H1 (cell line): ENCODE results near the gene LRTM2. TPM values are rescaled to one million over a fixed set of nuclear protein-coding genes. Genes with fewer than 3 reads are reported as not detected.

Experiments
- CTCF ChIA-PET: fragments of 300-600 bp; sonication (Branson Sonifier 250); formaldehyde crosslinking; loops from one replicate; lab custom pipeline; 2021; ENCODE audit not compliant: partially characterized antibody; lab: Charles Lee
- POLR2A ChIA-PET: fragments of 300-600 bp; sonication (Branson Sonifier 250); formaldehyde crosslinking; loops from one replicate; lab custom pipeline; 2021; ENCODE audit warnings: inconsistent platforms; ENCODE audit not compliant: partially characterized antibody; lab: Charles Lee
- DNase-seq, 2 experiments: peaks; one replicate each; pipeline versions ENCODE4 v3.0.0 to v3.0.0-alpha.2; 2010 to 2022; ENCODE audit warnings: low spot score in 2 of 2, low read depth in 1 of 2, mixed read lengths in 1 of 2
- FAIRE-seq: peaks from 2 replicates; lab custom pipeline; 2011; peaks lifted over from hg19 to GRCh38; lab: Jason Lieb, UNC
- H2AFZ ChIP-seq: 2 replicates; pipeline ENCODE4 v1.8.1; 2012; ENCODE audit warnings: low read length, inconsistent platforms
- H2AK5ac ChIP-seq: 2 replicates; pipeline ENCODE4 v1.6.1; 2013; ENCODE audit warnings: low read depth, low read length
- H2BK120ac ChIP-seq: replicated peaks from 2 replicates; pipeline ENCODE3; 2013; ENCODE audit warnings: low read depth, low read length, inconsistent platforms
- H2BK12ac ChIP-seq: 2 replicates; pipeline ENCODE4 v1.6.1; 2013; ENCODE audit warnings: low read depth, low read length
- H2BK15ac ChIP-seq: 2 replicates; pipeline ENCODE4 v1.6.1; 2013; ENCODE audit warnings: low read length
- H2BK20ac ChIP-seq: 2 replicates; pipeline ENCODE4 v1.6.1; 2013; ENCODE audit warnings: low read length
- H2BK5ac ChIP-seq: 2 replicates; pipeline ENCODE4 v1.6.1; 2013; ENCODE audit warnings: low read depth, low read length
- H3K14ac ChIP-seq: 2 replicates; pipeline ENCODE4 v1.6.1; 2013; ENCODE audit warnings: inconsistent platforms; ENCODE audit not compliant: insufficient read length
- H3K18ac ChIP-seq: 2 replicates; pipeline ENCODE4 v1.6.1; 2013; ENCODE audit warnings: low read length; ENCODE audit errors: extremely low read depth
- H3K23ac ChIP-seq: 2 replicates; pipeline ENCODE4 v1.6.1; 2013; ENCODE audit warnings: inconsistent platforms; ENCODE audit not compliant: insufficient read length
- H3K23me2 ChIP-seq: 2 replicates; pipeline ENCODE4 v1.6.1; 2013; ENCODE audit warnings: low read depth, low read length
- H3K27ac ChIP-seq: 2 replicates; pipeline ENCODE4 v1.6.1; 2011; ENCODE audit warnings: low read depth, low read length, inconsistent platforms
- H3K27me3 ChIP-seq, 4 experiments: replicated peaks in 1 of 4; 1 replicate in 1 of 4; 2 replicates in 3 of 4; pipeline versions ENCODE4 v1.6.1 to v1.8.1; 2011 to 2013; ENCODE audit warnings: low read length in 3 of 4, mild to moderate bottlenecking in 3 of 4, inconsistent platforms in 2 of 4, mixed read lengths in 2 of 4, moderate library complexity in 1 of 4; ENCODE audit not compliant: control insufficient read depth in 3 of 4, insufficient read depth in 3 of 4; ENCODE audit errors: extremely low read depth in 1 of 4
- H3K36me3 ChIP-seq, 4 experiments: 2 replicates each; pipeline versions ENCODE4 v1.6.1 to v1.8.1; 2011 to 2013; ENCODE audit warnings: mild to moderate bottlenecking in 4 of 4, low read length in 3 of 4, moderate library complexity in 2 of 4, control low read depth in 1 of 4, inconsistent platforms in 1 of 4; ENCODE audit not compliant: insufficient read depth in 4 of 4, control insufficient read depth in 2 of 4
- H3K4ac ChIP-seq: replicated peaks from 2 replicates; pipeline ENCODE3; 2013; ENCODE audit warnings: low read length, low read depth, mixed read lengths, inconsistent platforms; ENCODE audit not compliant: insufficient read length
- H3K4me1 ChIP-seq, 4 experiments: replicated peaks in 1 of 4; 1 replicate in 1 of 4; 2 replicates in 3 of 4; pipeline versions ENCODE4 v1.6.1 to v1.8.1; 2011 to 2013; ENCODE audit warnings: low read length in 3 of 4, inconsistent platforms in 2 of 4, mixed read lengths in 1 of 4; ENCODE audit not compliant: insufficient read depth in 4 of 4, control insufficient read depth in 3 of 4
- H3K4me2 ChIP-seq, 2 experiments: 2 replicates each; pipeline versions ENCODE4 v1.6.1 to v1.8.1; 2011 to 2013; ENCODE audit warnings: low read depth in 2 of 2, low read length in 2 of 2, control low read depth in 1 of 2, inconsistent platforms in 1 of 2, mild to moderate bottlenecking in 1 of 2; ENCODE audit not compliant: insufficient read depth in 1 of 2
- H3K4me3 ChIP-seq, 4 experiments: fragments of 200-600, 300-600 bp in 1 of 4; sonication (generic), shearing (Covaris generic), sonication (Bioruptor Twin) in 1 of 4; 2 replicates each; pipeline versions ENCODE4 v1.5.1 to v1.8.1; 2011 to 2016; ENCODE audit warnings: low read length in 4 of 4, low read depth in 3 of 4, control low read depth in 2 of 4, inconsistent platforms in 2 of 4, mild to moderate bottlenecking in 2 of 4, mixed read lengths in 1 of 4, moderate library complexity in 1 of 4; ENCODE audit not compliant: insufficient read depth in 2 of 4; ENCODE audit errors: extremely low read depth in 1 of 4
- H3K56ac ChIP-seq: replicated peaks from 2 replicates; pipeline ENCODE3; 2013; ENCODE audit warnings: low read depth, mild to moderate bottlenecking, mixed read lengths, low read length, inconsistent platforms; ENCODE audit not compliant: insufficient read length
- H3K79me1 ChIP-seq: 2 replicates; pipeline ENCODE4 v1.6.1; 2013; ENCODE audit warnings: low read depth, low read length, control low read depth
- H3K79me2 ChIP-seq, 2 experiments: 2 replicates each; pipeline versions ENCODE4 v1.6.1 to v1.8.1; 2012 to 2013; ENCODE audit warnings: low read length in 2 of 2, mild to moderate bottlenecking in 2 of 2, inconsistent platforms in 1 of 2; ENCODE audit not compliant: insufficient read depth in 2 of 2, control insufficient read depth in 1 of 2
- H3K9ac ChIP-seq, 4 experiments: replicated peaks in 1 of 4; 1 replicate in 1 of 4; 2 replicates in 3 of 4; pipeline versions ENCODE4 v1.6.1 to v1.8.1; 2011 to 2013; ENCODE audit warnings: low read depth in 3 of 4, low read length in 3 of 4, control low read depth in 2 of 4, mild to moderate bottlenecking in 2 of 4, moderate library complexity in 2 of 4, inconsistent platforms in 1 of 4; ENCODE audit errors: extremely low read depth in 1 of 4
- H3K9me3 ChIP-seq, 2 experiments: 2 replicates each; pipeline versions ENCODE4 v1.6.1 to v1.8.1; 2012 to 2013; ENCODE audit warnings: mild to moderate bottlenecking in 2 of 2, moderate library complexity in 2 of 2, control low read depth in 1 of 2, inconsistent platforms in 1 of 2, low read depth in 1 of 2, low read length in 1 of 2, mixed read lengths in 1 of 2; ENCODE audit not compliant: insufficient read depth in 2 of 2
- H4K20me1 ChIP-seq, 2 experiments: replicated peaks in 1 of 2; 2 replicates each; pipeline versions ENCODE3 to v1.8.1; 2011 to 2013; ENCODE audit warnings: inconsistent platforms in 2 of 2, low read length in 2 of 2, mild to moderate bottlenecking in 1 of 2; ENCODE audit not compliant: insufficient read depth in 2 of 2, control insufficient read depth in 1 of 2
- H4K5ac ChIP-seq: 2 replicates; pipeline ENCODE4 v1.6.1; 2013; ENCODE audit warnings: low read length, low read depth, mixed read lengths, inconsistent platforms; ENCODE audit not compliant: insufficient read length
- H4K8ac ChIP-seq: 2 replicates; pipeline ENCODE4 v1.8.0; 2013; ENCODE audit warnings: mild to moderate bottlenecking, moderate library complexity, low read length, inconsistent platforms; ENCODE audit not compliant: insufficient read depth; ENCODE audit errors: extremely low read depth
- H4K91ac ChIP-seq: replicated peaks from 2 replicates; pipeline ENCODE3; 2013; ENCODE audit warnings: low read length, mixed read lengths, inconsistent platforms; ENCODE audit not compliant: insufficient read length
- ATF2 ChIP-seq: IDR thresholded peaks from 2 replicates; pipeline ENCODE4 v1.6.1; 2012; ENCODE audit warnings: low read length, inconsistent platforms
- ATF3 ChIP-seq: IDR thresholded peaks from 2 replicates; pipeline ENCODE4 v1.6.1; 2011; ENCODE audit warnings: low read depth, mild to moderate bottlenecking, low read length; ENCODE audit not compliant: insufficient read depth
- CBX8 ChIP-seq: fragments of 300-800, 300-1000 bp; sonication (generic); IDR thresholded peaks from 2 replicates; pipeline ENCODE4 v1.7.1; 2016; ENCODE audit warnings: low read depth, low read length, borderline replicate concordance
- EP300 ChIP-seq, 2 experiments: IDR thresholded peaks; 1 replicate in 1 of 2; 2 replicates in 1 of 2; pipeline ENCODE4 v1.6.1; 2011 to 2012; ENCODE audit warnings: low read depth in 2 of 2, low read length in 2 of 2, mild to moderate bottlenecking in 2 of 2, borderline replicate concordance in 1 of 2, inconsistent platforms in 1 of 2, moderate library complexity in 1 of 2
- HDAC2 ChIP-seq, 2 experiments: fragments of 300-600 bp in 1 of 2; sonication (generic) in 1 of 2; IDR thresholded peaks; 2 replicates each; pipeline ENCODE4 v1.6.1; 2011 to 2012; ENCODE audit warnings: low read depth in 2 of 2, low read length in 2 of 2, mild to moderate bottlenecking in 2 of 2, moderate library complexity in 2 of 2, borderline replicate concordance in 1 of 2, inconsistent platforms in 1 of 2
- KDM4A ChIP-seq: IDR thresholded peaks from one replicate; pipeline ENCODE4 v1.7.1; 2012; ENCODE audit warnings: low read depth, mild to moderate bottlenecking, moderate library complexity, low read length, inconsistent platforms; ENCODE audit not compliant: severe bottlenecking
- MAFK ChIP-seq: IDR thresholded peaks from 2 replicates; pipeline ENCODE4 v1.6.1; 2012; ENCODE audit warnings: low read depth, mild to moderate bottlenecking, improper control_type of control experiment, low read length
- POU5F1 ChIP-seq: IDR thresholded peaks from 2 replicates; pipeline ENCODE4 v1.6.1; 2011; ENCODE audit warnings: low read depth, mild to moderate bottlenecking, low read length, moderate library complexity
- WGBS, 2 experiments: shearing (Covaris generic) in 1 of 2; methylation state at CpG; one replicate each; pipeline versions ENCODE4 v1.1.6 to v1.1.7; 2013 to 2015; ENCODE audit warnings: low lambda C conversion rate in 2 of 2, mixed read lengths in 2 of 2, inconsistent platforms in 1 of 2, low coverage in 1 of 2, missing lambda C conversion rate in 1 of 2; ENCODE audit not compliant: insufficient replicate concordance in 2 of 2, insufficient coverage in 1 of 2, insufficient read length in 1 of 2; ENCODE audit errors: extremely low coverage in 1 of 2, missing lambda C conversion rate in 1 of 2; 5-methylcytosine and 5-hydroxymethylcytosine counted together
- polyA plus RNA-seq, 7 experiments: library from polyadenylated mRNA; depleted of rRNA in 3 of 7; stranded (reverse) in 5 of 7; unstranded in 2 of 7; fragments of >200 nt in 5 of 7; fragments of 200-250 nt in 2 of 7; gene quantifications; 1 replicate in 5 of 7; 2 replicates in 1 of 7; 4 replicates in 1 of 7; pipeline versions ENCODE4 v1.2.1 to v1.2.3, GENCODE V29; 2011 to 2013; ENCODE audit warnings: missing spikeins in 2 of 7, mixed read lengths in 2 of 7
- total RNA-seq: library from RNA; stranded (reverse); fragmentation: NEBNext Ultra II Directional; extraction: Animal tissue kit (Norgen Biotek cat#: 25700); gene quantifications from 2 replicates; pipeline ENCODE4 v1.2.1, GENCODE V29; 2021

Gene LRTM2
- total and polyA plus RNA-seq, 2 of the 8 experiments (the other 6 are each of a cell fraction or from before 2014, with no cell fraction given) = 0.06 TPM; not detected in 1

DNA sequence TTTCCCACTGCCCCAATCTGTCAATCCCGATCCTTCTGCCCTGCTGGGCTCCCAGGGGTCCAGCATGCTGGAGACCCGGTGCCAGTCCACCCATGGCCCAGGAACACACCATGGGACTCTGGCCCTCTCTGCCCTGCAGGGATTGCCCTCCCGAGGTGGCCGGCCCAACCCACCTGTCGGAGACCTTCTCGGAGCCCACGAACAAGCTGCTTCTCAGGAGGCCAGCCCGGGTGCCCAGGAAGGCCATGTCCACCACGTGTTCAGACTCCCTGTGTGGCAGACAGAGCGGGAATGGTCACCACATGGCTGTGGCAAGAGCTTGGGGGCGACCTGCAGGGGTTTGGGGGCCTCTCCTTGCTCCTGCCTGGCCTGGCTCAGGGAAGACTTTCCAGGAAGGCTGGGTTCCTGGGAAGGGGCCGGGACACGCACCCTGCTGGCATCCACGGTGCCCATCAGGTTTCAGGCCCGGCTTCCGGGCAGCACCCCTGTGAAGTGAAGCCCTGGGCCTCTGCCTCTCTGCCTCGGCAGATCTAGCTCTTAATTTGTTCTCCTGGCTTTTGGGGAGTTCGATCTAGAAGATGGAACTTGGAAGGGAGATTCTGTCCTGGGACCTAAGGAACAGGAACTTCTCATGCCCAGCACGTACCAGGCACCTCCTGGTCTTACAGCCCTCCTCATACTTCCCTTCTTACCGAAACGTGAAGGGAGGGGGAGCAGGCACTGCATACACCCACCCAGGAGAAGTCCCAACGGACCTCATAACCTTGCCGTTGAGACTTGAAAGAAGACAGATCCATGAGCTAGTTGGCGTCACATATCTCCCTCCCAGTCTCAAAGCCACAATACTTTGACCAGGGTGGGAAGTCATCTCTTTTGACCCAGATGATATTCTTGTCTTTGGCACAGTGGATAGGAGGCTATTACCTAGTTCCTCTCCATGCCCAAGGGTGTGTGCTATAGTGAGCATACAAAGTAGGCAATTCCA, 26.3 kb downstream of the LRTM2 start:
- H3K36me3 ChIP-seq = no peaks in the 10 kb centered on the region
- peaks cover 0 to 17% (median 4%) of the 10 kb centered on the region in 4 experiments; a peak in 6 of 7 replicates for H3K4me1 ChIP-seq
- no peak overlapping the region for H2BK15ac ChIP-seq
- H3K23ac ChIP-seq = no peak overlapping the region
- no peaks in the 10 kb centered on the region for H3K9me3 ChIP-seq
- H2BK20ac ChIP-seq = no peak overlapping the region
- H2BK12ac ChIP-seq = no peak overlapping the region
- H3K14ac ChIP-seq = no peak overlapping the region
- H3K9ac ChIP-seq = no peak overlapping the region
- H3K4ac ChIP-seq = no peak overlapping the region
- FAIRE-seq (no peak), DNase-seq (no peak)
- H3K56ac ChIP-seq = no peak overlapping the region
- no peak overlapping the region for H2AFZ ChIP-seq
- H4K5ac ChIP-seq = no peak overlapping the region
- H3K27me3 ChIP-seq = no peaks in the 10 kb centered on the region
- H3K23me2 ChIP-seq = no peaks in the 10 kb centered on the region
- H2AK5ac ChIP-seq = no peak overlapping the region
- no peak overlapping the region for H2BK120ac ChIP-seq
- no peak overlapping the region; the same call in 1 of the 2 replicates for H3K27ac ChIP-seq
- no peaks in the 10 kb centered on the region for H4K20me1 ChIP-seq
- H3K18ac ChIP-seq = no peak overlapping the region
- ChIA-PET POLR2A (no interaction called here), CTCF (interaction anchor here (0.7 to 1.1 kb wide), 3 partner anchors 52 to 93 kb away, joined by 3 to 4 read pairs (median 3); no protein-coding TSS in a partner anchor)
- no peak overlapping the region for H4K8ac ChIP-seq
- WGBS, 2 experiments = 85% methylated on average over 24 of the region's 24 CpGs; no CpG with 5 or more reads in 1 of the 2 experiments
- no peak overlapping the region for H3K4me2 ChIP-seq
- no peak overlapping the region for H2BK5ac ChIP-seq
- no peak overlapping the region for H4K91ac ChIP-seq
- H3K79me2 ChIP-seq = no peaks in the 10 kb centered on the region
- H3K4me3 ChIP-seq = no peak overlapping the region
- no peaks in the 10 kb centered on the region for H3K79me1 ChIP-seq
- no peak for TF ChIP-seq KDM4A
- no peak for TF ChIP-seq ATF3
- no peak for TF ChIP-seq POU5F1
- TF ChIP-seq MAFK = no peak
- TF ChIP-seq EP300 (IDR thresholded peaks at IDR 0.05; ENCODE audit: borderline replicate concordance in 1 of 2, low read depth in 2 of 2, low read length in 2 of 2) = no peak
- no peak for TF ChIP-seq HDAC2 (IDR thresholded peaks at IDR 0.05; ENCODE audit: borderline replicate concordance in 1 of 2, low read depth in 2 of 2, low read length in 2 of 2)
- TF ChIP-seq CBX8 = no peak
- TF ChIP-seq ATF2 = no peak
